Mononuclear cell (primary cell): Measurements from ENCODE around the gene C12orf75. TPM values are rescaled to one million over a fixed set of nuclear protein-coding genes. Genes with fewer than 3 reads are reported as not detected.

Experiments
- H3K27me3 ChIP-seq: 2 replicates; pipeline ENCODE4 v1.6.0; 2011; ENCODE audit warnings: low read length, control low read depth; ENCODE audit not compliant: insufficient read depth
- H3K4me1 ChIP-seq: 2 replicates; pipeline ENCODE4 v1.5.1; 2011; ENCODE audit warnings: mild to moderate bottlenecking, low read length, control low read depth; ENCODE audit not compliant: insufficient read depth
- H3K4me3 ChIP-seq: 2 replicates; pipeline ENCODE4 v1.5.1; 2011; ENCODE audit warnings: mild to moderate bottlenecking, low read length, moderate library complexity
- H3K9me3 ChIP-seq: 2 replicates; pipeline ENCODE4 v1.5.1; 2011; ENCODE audit warnings: low read depth, mild to moderate bottlenecking, control low read depth, low read length
- total RNA-seq: library from RNA; depleted of rRNA; stranded (reverse); fragments of >200 nt; gene quantifications from one replicate; pipeline ENCODE4 v1.2.3, GENCODE V29; 2012

Gene C12orf75
- total RNA-seq, 1 donor, result 39.8 TPM

GRCh38 chr12:105365231-105365630, 34.7 kb downstream of the C12orf75 start:
- Histone ChIP-seq H3K4me3 (no peak overlapping the region), H3K9me3 (no peaks in the 10 kb centered on the region), H3K4me1 (no peaks in the 10 kb centered on the region), H3K27me3 (no peaks in the 10 kb centered on the region)

- H3K27me3 ChIP-seq, result no peaks in the 10 kb centered on the region
- H3K4me1 ChIP-seq, result no peaks in the 10 kb centered on the region
- H3K9me3 ChIP-seq, result no peaks in the 10 kb centered on the region
- no peak overlapping the region for H3K4me3 ChIP-seq
Observed at GRCh38 chr12:105368047-105368646, 37.7 kb downstream of the C12orf75 start.

DNA sequence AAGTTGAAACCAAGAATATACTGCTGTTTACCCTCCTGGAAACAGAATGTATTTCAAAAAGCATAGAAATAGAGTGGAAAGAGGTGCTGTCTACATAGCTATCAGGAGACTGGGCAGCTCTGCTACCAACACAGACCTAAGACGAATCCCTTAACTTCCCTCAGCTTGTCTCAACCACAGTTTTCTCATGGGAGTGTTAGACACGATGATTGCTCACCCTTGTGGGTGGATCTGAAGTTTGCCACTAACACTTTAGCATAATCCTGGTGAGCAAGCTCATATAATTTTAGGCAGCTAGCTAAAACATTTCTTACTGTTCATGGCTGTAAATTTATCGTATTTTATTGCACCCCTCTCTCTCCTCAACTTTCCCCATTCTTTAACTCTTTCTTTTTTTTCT, 38.5 kb downstream of the C12orf75 start:
- Histone ChIP-seq H3K4me3 (no peak overlapping the region), H3K27me3 (no peaks in the 10 kb centered on the region)

GRCh38 chr12:105374303-105374702, 43.8 kb downstream of the C12orf75 start:
- no peaks in the 10 kb centered on the region for H3K27me3 ChIP-seq
- no peaks in the 10 kb centered on the region for H3K9me3 ChIP-seq
- H3K4me3 ChIP-seq, result no peak overlapping the region
- no peaks in the 10 kb centered on the region for H3K4me1 ChIP-seq

More for the DNA sequence above, 38.5 kb downstream of the C12orf75 start:
- Histone ChIP-seq H3K9me3 (no peaks in the 10 kb centered on the region), H3K4me1 (no peaks in the 10 kb centered on the region)

GRCh38 chr12:105377077-105377476, 46.6 kb downstream of the C12orf75 start:
- Histone ChIP-seq H3K4me3 (no peak overlapping the region), H3K27me3 (no peaks in the 10 kb centered on the region), H3K4me1 (no peaks in the 10 kb centered on the region), H3K9me3 (no peaks in the 10 kb centered on the region)

DNA sequence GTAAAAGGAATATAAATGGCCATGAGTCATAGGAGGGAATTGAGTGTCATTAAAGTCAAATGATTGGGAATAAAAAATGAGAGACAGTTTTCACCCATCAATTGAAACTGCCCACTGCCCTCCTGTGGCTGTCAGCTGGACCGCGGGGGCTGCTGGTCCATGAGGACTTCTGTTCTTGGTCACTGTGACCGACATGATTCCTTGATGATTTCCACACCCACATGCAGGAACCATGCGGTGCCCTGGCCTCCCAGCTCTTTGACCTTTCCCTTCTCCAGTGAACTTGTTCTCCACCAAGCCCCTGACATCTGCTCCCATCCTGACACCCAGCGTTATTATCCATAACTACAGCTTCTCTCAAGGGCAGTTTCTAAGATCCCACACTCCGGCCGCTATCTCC, 48.4 kb downstream of the C12orf75 start:
- H3K27me3 ChIP-seq, result no peaks in the 10 kb centered on the region
- H3K9me3 ChIP-seq, result no peaks in the 10 kb centered on the region
- no peaks in the 10 kb centered on the region for H3K4me1 ChIP-seq
- no peak overlapping the region for H3K4me3 ChIP-seq

- H3K4me1 ChIP-seq, result no peaks in the 10 kb centered on the region
- no peak overlapping the region for H3K4me3 ChIP-seq
- H3K9me3 ChIP-seq, result no peaks in the 10 kb centered on the region
- no peaks in the 10 kb centered on the region for H3K27me3 ChIP-seq
Observed at GRCh38 chr12:105382771-105383622, 52.5 kb downstream of the C12orf75 start.

DNA sequence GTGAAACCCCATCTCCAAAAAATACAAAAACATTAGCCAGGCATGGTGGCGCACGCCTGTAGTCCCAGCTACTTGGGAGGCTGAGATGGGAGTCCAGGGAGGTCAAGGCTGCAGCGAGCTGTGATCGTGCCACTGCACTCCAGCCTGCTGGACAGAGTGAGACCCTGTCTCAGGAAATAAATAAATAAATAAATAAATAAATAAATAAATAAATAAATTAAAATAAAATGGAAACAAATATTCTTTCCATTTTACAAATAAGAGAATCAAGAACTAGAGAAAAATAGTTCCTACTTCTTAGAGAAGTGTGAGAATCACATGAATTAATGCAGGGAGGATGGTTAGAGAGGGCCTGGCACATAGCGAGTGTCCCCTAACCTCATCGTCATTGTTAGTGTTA, 53.7 kb downstream of the C12orf75 start:
- H3K4me3 ChIP-seq, result no peak overlapping the region
- no peaks in the 10 kb centered on the region for H3K4me1 ChIP-seq
- H3K27me3 ChIP-seq, result no peaks in the 10 kb centered on the region
- H3K9me3 ChIP-seq, result no peaks in the 10 kb centered on the region

DNA sequence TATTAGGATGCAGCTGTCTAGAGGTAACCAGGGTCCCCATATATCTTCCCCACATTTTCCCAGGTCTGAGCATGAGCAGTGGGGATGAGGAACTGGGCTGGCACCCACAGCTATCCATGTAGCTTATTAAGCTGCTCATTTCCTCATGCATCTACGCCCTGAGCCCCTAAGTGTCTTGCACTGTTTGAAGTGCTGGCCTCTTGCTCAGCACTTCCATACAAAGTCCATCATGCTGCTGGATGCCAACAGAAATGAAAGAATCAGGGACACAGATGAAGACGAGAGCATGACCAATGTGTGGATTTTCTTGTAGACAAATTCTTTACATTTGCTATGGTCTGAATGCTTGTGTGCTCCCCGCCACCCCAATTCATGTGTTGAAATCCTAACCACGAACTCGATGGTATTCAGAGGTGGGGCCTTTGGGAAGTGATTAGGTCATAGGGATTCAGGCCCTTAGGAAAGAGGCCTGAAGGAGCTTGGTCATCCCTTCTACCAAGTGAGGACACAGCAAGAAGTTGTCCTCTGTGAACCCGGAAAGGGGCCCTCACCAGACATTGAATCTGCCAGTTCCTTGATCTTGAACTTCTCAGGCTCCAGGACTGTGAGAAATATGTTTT, 54.5 kb downstream of the C12orf75 start:
- Histone ChIP-seq H3K27me3 (no peaks in the 10 kb centered on the region), H3K4me3 (no peak overlapping the region), H3K9me3 (no peaks in the 10 kb centered on the region), H3K4me1 (no peaks in the 10 kb centered on the region)

DNA sequence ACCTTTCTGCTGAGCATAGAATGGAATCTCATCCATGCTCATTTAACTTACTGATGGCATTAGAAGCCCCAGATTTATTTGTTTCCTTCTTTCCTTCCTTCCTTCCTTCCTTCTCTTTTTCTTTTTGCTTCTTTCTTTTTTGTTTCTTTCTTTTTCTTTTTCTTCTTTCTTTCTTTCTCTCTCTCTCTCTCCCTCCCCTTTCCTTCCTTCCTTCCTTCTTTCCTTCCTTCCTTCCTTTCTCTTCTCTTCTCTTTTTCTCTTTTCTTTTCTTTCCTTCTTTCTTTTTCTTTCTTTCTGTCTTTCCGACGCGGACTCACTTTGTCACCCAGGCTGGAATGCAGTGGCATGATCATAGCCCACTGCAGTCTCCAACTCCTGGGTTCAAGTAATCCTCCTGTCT, 55.9 kb downstream of the C12orf75 start:
- no peaks in the 10 kb centered on the region for H3K27me3 ChIP-seq
- no peaks in the 10 kb centered on the region for H3K9me3 ChIP-seq
- H3K4me3 ChIP-seq, result no peak overlapping the region
- H3K4me1 ChIP-seq, result no peaks in the 10 kb centered on the region

- Histone ChIP-seq H3K4me1 (no peaks in the 10 kb centered on the region), H3K27me3 (no peaks in the 10 kb centered on the region), H3K9me3 (no peaks in the 10 kb centered on the region), H3K4me3 (no peak overlapping the region)
Observed at GRCh38 chr12:105391231-105391630, 60.7 kb downstream of the C12orf75 start.

- H3K4me1 ChIP-seq, result no peaks in the 10 kb centered on the region
- H3K27me3 ChIP-seq, result no peaks in the 10 kb centered on the region
- no peak overlapping the region for H3K4me3 ChIP-seq
- H3K9me3 ChIP-seq, result no peaks in the 10 kb centered on the region
Observed at GRCh38 chr12:105393587-105393986, 63.1 kb downstream of the C12orf75 start.

GRCh38 chr12:105396024-105396423, 65.5 kb downstream of the C12orf75 start:
- Histone ChIP-seq H3K9me3 (no peaks in the 10 kb centered on the region), H3K4me1 (no peaks in the 10 kb centered on the region), H3K4me3 (no peak overlapping the region), H3K27me3 (no peaks in the 10 kb centered on the region)

DNA sequence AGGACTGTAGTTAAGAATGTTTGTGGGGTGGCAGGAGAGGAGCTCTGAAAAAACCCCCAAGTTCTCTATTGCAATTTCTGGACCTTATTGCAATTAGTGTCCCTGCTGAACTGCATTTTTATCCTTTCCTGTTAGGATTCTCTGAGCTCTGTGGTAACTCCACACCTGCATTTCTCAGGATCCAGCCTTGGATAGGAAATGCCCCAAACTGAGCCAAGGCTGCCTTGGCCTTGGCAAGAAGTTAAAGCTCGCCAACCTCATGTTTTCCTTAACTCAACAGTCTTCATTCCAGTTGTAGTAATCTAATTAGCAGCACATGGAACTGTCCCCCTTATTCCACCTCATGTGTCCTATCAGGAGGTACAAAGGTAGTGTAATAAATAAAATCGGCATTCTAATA, 66.5 kb downstream of the C12orf75 start:
- H3K9me3 ChIP-seq, result no peaks in the 10 kb centered on the region
- no peaks in the 10 kb centered on the region for H3K4me1 ChIP-seq
- H3K27me3 ChIP-seq, result no peaks in the 10 kb centered on the region
- no peak overlapping the region for H3K4me3 ChIP-seq

GRCh38 chr12:105398930-105399329, 68.4 kb downstream of the C12orf75 start:
- no peaks in the 10 kb centered on the region for H3K27me3 ChIP-seq
- H3K4me3 ChIP-seq, result no peak overlapping the region
- H3K9me3 ChIP-seq, result no peaks in the 10 kb centered on the region
- no peaks in the 10 kb centered on the region for H3K4me1 ChIP-seq
